ENCODE measurements around the gene MPL.

GRCh38 chr1:43395523-43395922, 57.9 kb downstream of the MPL start:
- no peak for TF ChIP-seq RXRA (CRISPR knock-in tag; IDR thresholded peaks at IDR 0.05)
- TF ChIP-seq ZNF572 (CRISPR knock-in tag; IDR thresholded peaks at IDR 0.05) = no peak

All from HepG2 (cell line).